Measurements from ENCODE around the gene PCDH15. TPM values are rescaled to one million over a fixed set of nuclear protein-coding genes. Genes with fewer than 3 reads are reported as not detected.

The PCDH15 gene
- total RNA-seq, 4 donors from 2014 or later, result 0.70 to 2.3 TPM; not detected in 2

- Histone ChIP-seq H3K36me3 (no peaks in the 10 kb centered on the region), H3K27me3 (no peaks in the 10 kb centered on the region), H3K9me3 (peaks cover 0 to 4% of the 10 kb centered on the region in 2 donors), H3K4me3 (no peak overlapping the region), H3K4me1 (no peaks in the 10 kb centered on the region), H3K27ac (no peak overlapping the region)
- intact Hi-C loops (cut with DNase I; ENCODE audit: low total_unique reads), result no loop called here
- no peak for TF ChIP-seq CTCF (IDR thresholded peaks at IDR 0.05)
- TF ChIP-seq POLR2A (IDR thresholded peaks at IDR 0.05), result no peak
- no peak for DNase-seq
Measured at GRCh38 chr10:54262726-54263125, 538.3 kb downstream of the PCDH15 start.

- H3K9me3 ChIP-seq, result no peaks in the 10 kb centered on the region
- TF ChIP-seq POLR2A (IDR thresholded peaks at IDR 0.05) (no peak), CTCF (IDR thresholded peaks at IDR 0.05) (no peak)
- no peak overlapping the region for H3K27ac ChIP-seq
- intact Hi-C loops (cut with DNase I; ENCODE audit: low total_unique reads), result no loop called here
- no peaks in the 10 kb centered on the region for H3K27me3 ChIP-seq
- no peak for DNase-seq
- H3K36me3 ChIP-seq, result no peaks in the 10 kb centered on the region
- H3K4me1 ChIP-seq, result no peaks in the 10 kb centered on the region
- H3K4me3 ChIP-seq, result no peak overlapping the region
Measured at GRCh38 chr10:54259104-54259503, 541.9 kb downstream of the PCDH15 start.

GRCh38 chr10:54234832-54235231, 566.2 kb downstream of the PCDH15 start:
- no peak for DNase-seq
- Histone ChIP-seq H3K4me1 (no peaks in the 10 kb centered on the region), H3K4me3 (no peak overlapping the region), H3K36me3 (no peaks in the 10 kb centered on the region), H3K27me3 (no peaks in the 10 kb centered on the region), H3K9me3 (no peaks in the 10 kb centered on the region), H3K27ac (no peak overlapping the region)
- TF ChIP-seq POLR2A (IDR thresholded peaks at IDR 0.05), result no peak
- intact Hi-C loops (cut with DNase I; ENCODE audit: low total_unique reads), result no loop called here

GRCh38 chr10:54203401-54203800, 597.6 kb downstream of the PCDH15 start:
- no peaks in the 10 kb centered on the region for H3K36me3 ChIP-seq
- intact Hi-C loops (cut with DNase I; ENCODE audit: low total_unique reads), result no loop called here
- H3K4me1 ChIP-seq, result no peaks in the 10 kb centered on the region
- no peaks in the 10 kb centered on the region for H3K9me3 ChIP-seq
- no peak overlapping the region for H3K4me3 ChIP-seq
- TF ChIP-seq POLR2A (IDR thresholded peaks at IDR 0.05) (no peak), CTCF (IDR thresholded peaks at IDR 0.05) (no peak)
- H3K27me3 ChIP-seq, result no peaks in the 10 kb centered on the region
- DNase-seq, result no peak
- no peak overlapping the region for H3K27ac ChIP-seq

GRCh38 chr10:54198051-54198450, 603.0 kb downstream of the PCDH15 start:
- no peaks in the 10 kb centered on the region for H3K9me3 ChIP-seq
- no peak for DNase-seq
- H3K36me3 ChIP-seq, result no peaks in the 10 kb centered on the region
- H3K4me3 ChIP-seq, result no peak overlapping the region
- H3K27me3 ChIP-seq, result no peaks in the 10 kb centered on the region
- H3K27ac ChIP-seq, result no peak overlapping the region
- no peak for TF ChIP-seq CTCF (IDR thresholded peaks at IDR 0.05)
- no peak for TF ChIP-seq POLR2A (IDR thresholded peaks at IDR 0.05)
- no peaks in the 10 kb centered on the region for H3K4me1 ChIP-seq
- intact Hi-C loops (cut with DNase I; ENCODE audit: low total_unique reads), result no loop called here

GRCh38 chr10:54194806-54195205, 606.2 kb downstream of the PCDH15 start:
- intact Hi-C loops (cut with DNase I; ENCODE audit: low total_unique reads), result no loop called here
- no peaks in the 10 kb centered on the region for H3K4me1 ChIP-seq
- H3K9me3 ChIP-seq, result no peaks in the 10 kb centered on the region
- no peaks in the 10 kb centered on the region for H3K36me3 ChIP-seq
- no peak for DNase-seq
- no peaks in the 10 kb centered on the region for H3K27me3 ChIP-seq
- TF ChIP-seq CTCF (IDR thresholded peaks at IDR 0.05) (no peak), POLR2A (IDR thresholded peaks at IDR 0.05) (no peak)
- H3K4me3 ChIP-seq, result no peak overlapping the region
- no peak overlapping the region for H3K27ac ChIP-seq
